Liver (tissue), 9 donors: ENCODE measurements around the gene ABCA3. TPM values are rescaled to one million over a fixed set of nuclear protein-coding genes. Genes with fewer than 3 reads are reported as not detected.

Experiments
- DNase-seq: peaks from one replicate; pipeline ENCODE4 v3.0.0-alpha.2; 2017; ENCODE audit warnings: low spot score
- H3K27ac ChIP-seq, 2 donors: one replicate each; pipeline ENCODE4 v1.7.0; 2013; ENCODE audit warnings: inconsistent platforms in 2 of 2, low read length in 2 of 2, control low read depth in 1 of 2, low read depth in 1 of 2, mild to moderate bottlenecking in 1 of 2
- H3K27me3 ChIP-seq, 4 donors: one replicate each; pipeline versions ENCODE4 v1.6.1 to v1.7.0; 2013; ENCODE audit warnings: low read length in 3 of 4, inconsistent platforms in 1 of 4, mild to moderate bottlenecking in 1 of 4, moderate library complexity in 1 of 4; ENCODE audit not compliant: control insufficient read depth in 4 of 4, insufficient read depth in 4 of 4
- H3K36me3 ChIP-seq, 4 donors: one replicate each; pipeline versions ENCODE4 v1.6.1 to v1.7.0; 2013; ENCODE audit warnings: low read length in 3 of 4, mild to moderate bottlenecking in 3 of 4, low read depth in 1 of 4, moderate library complexity in 1 of 4; ENCODE audit not compliant: control insufficient read depth in 4 of 4, insufficient read depth in 3 of 4
- H3K4me1 ChIP-seq, 4 donors: one replicate each; pipeline versions ENCODE4 v1.6.1 to v1.7.0; 2013; ENCODE audit warnings: low read length in 3 of 4, mild to moderate bottlenecking in 3 of 4, moderate library complexity in 1 of 4; ENCODE audit not compliant: control insufficient read depth in 4 of 4, insufficient read depth in 4 of 4
- H3K4me3 ChIP-seq, 3 donors: one replicate each; pipeline versions ENCODE4 v1.6.1 to v1.7.0; 2013; ENCODE audit warnings: low read length in 3 of 3, control low read depth in 1 of 3, low read depth in 1 of 3, mild to moderate bottlenecking in 1 of 3
- H3K9ac ChIP-seq, 2 donors: one replicate each; pipeline ENCODE4 v1.7.0; 2013; ENCODE audit warnings: low read length in 2 of 2, mild to moderate bottlenecking in 2 of 2, moderate library complexity in 2 of 2, control low read depth in 1 of 2, low read depth in 1 of 2
- H3K9me3 ChIP-seq, 4 donors: one replicate each; pipeline versions ENCODE4 v1.6.1 to v1.7.0; 2013; ENCODE audit warnings: low read length in 3 of 4; ENCODE audit not compliant: control insufficient read depth in 4 of 4
- CTCF ChIP-seq: fragments of 150-350 bp; IDR thresholded peaks from 2 replicates; pipeline ENCODE4 v1.5.1; 2017; ENCODE audit warnings: improper control_type of control experiment, low read depth, low read length; ENCODE audit not compliant: missing input control
- EGR1 ChIP-seq, 2 donors: IDR thresholded peaks; 2 replicates each; pipeline ENCODE4 v1.6.1; 2016 to 2018; ENCODE audit warnings: antibody characterized with exemption in 2 of 2, low read depth in 2 of 2
- FOXA1 ChIP-seq: IDR thresholded peaks from 2 replicates; pipeline ENCODE4 v1.6.1; 2016; ENCODE audit warnings: antibody characterized with exemption
- FOXA2 ChIP-seq: IDR thresholded peaks from 2 replicates; pipeline ENCODE4 v1.6.1; 2016; ENCODE audit warnings: antibody characterized with exemption
- HNF4A ChIP-seq, 2 donors: conservative IDR thresholded peaks; 2 replicates each; pipeline ENCODE4 v1.6.1; 2016; ENCODE audit warnings: antibody characterized with exemption in 2 of 2, mild to moderate bottlenecking in 2 of 2
- MAX ChIP-seq: IDR thresholded peaks from 2 replicates; pipeline ENCODE4 v1.6.1; 2016; ENCODE audit warnings: antibody characterized with exemption
- RAD21 ChIP-seq, 2 donors: IDR thresholded peaks; 2 replicates each; pipeline ENCODE4 v1.6.1; 2016; ENCODE audit warnings: antibody characterized with exemption in 2 of 2, mild to moderate bottlenecking in 2 of 2
- REST ChIP-seq: IDR thresholded peaks from 2 replicates; pipeline ENCODE4 v1.6.1; 2016; ENCODE audit warnings: antibody characterized with exemption, mild to moderate bottlenecking
- SP1 ChIP-seq: IDR thresholded peaks from 2 replicates; pipeline ENCODE4 v1.6.1; 2018; ENCODE audit warnings: antibody characterized with exemption, mild to moderate bottlenecking
- TAF1 ChIP-seq: conservative IDR thresholded peaks from 2 replicates; pipeline ENCODE4 v1.6.1; 2016; ENCODE audit warnings: antibody characterized with exemption, mild to moderate bottlenecking
- WGBS: extraction: QIAGEN DNeasy Blood & Tissue Kit; methylation state at CpG from one replicate; pipeline ENCODE4 v1.1.7; 2013; 5-methylcytosine and 5-hydroxymethylcytosine counted together
- polyA plus RNA-seq, 2 donors: library from polyadenylated mRNA; stranded (reverse) in 1 of 2; unstranded in 1 of 2; fragments of 200-250 nt in 1 of 2; fragments of >200 nt in 1 of 2; fragmentation: Nextera tagmentation in 1 of 2; extraction: Ambion mirVana in 1 of 2; gene quantifications; one replicate each; pipeline versions ENCODE4 v1.2.1 to v1.2.3, GENCODE V29; 2013 to 2015
- total RNA-seq, 2 donors: library from RNA; depleted of rRNA; stranded (reverse); fragments of >200 nt; gene quantifications; one replicate each; pipeline ENCODE4 v1.2.3, GENCODE V29; 2014
- donor health status: healthy.
- donor health status: healthy.
- donor health status: healthy.
- donor health status: healthy.
- donor health status: healthy.

ABCA3 gene
- 1 to 10 TPM in 1 of 2 donors, under 1 TPM in 1; 0.47 to 1.1 TPM for total RNA-seq
- polyA plus RNA-seq = 1 to 10 TPM in 1 of 2 donors, under 1 TPM in 1; 0.51 to 1.0 TPM

- Histone ChIP-seq H3K27me3 (peaks cover 0 to 4% (median 0%) of the 10 kb centered on the region in 4 donors), H3K4me3 (peak within 1 kb of the TSS; percentile 20 to 77 (median 41)), H3K9ac (peak within 1 kb of the TSS in 1 of 2 donors; percentile 37), H3K27ac (no peak within 1 kb of the TSS), H3K4me1 (peaks cover 6 to 16% (median 14%) of the 10 kb centered on the region in 4 donors), H3K9me3 (no peaks in the 10 kb centered on the region), H3K36me3 (no peaks in the 10 kb centered on the region)
- no peak for TF ChIP-seq FOXA2
- TF ChIP-seq CTCF = peak; percentile 100
- no peak for TF ChIP-seq REST
- TF ChIP-seq RAD21 (IDR thresholded peaks at IDR 0.05) = peak; percentile 76 to 89
- TF ChIP-seq TAF1 = no peak
- TF ChIP-seq FOXA1 = peak; percentile 18
- no peak for TF ChIP-seq EGR1 (IDR thresholded peaks at IDR 0.05; ENCODE audit: low read depth in 2 of 2)
- peak; percentile 94 for TF ChIP-seq MAX
- peak; percentile 17 for TF ChIP-seq SP1
- TF ChIP-seq HNF4A (conservative IDR thresholded peaks at IDR 0.05) = no peak
- peak; percentile 98 for DNase-seq
- WGBS = 15% methylated on average over 110 of the region's 110 CpGs
Observed at GRCh38 chr16:2340564-2341455, at the start of gene ABCA3. TSS of gene ABCA3 (minus strand) at chr16:2340728. CDS start at chr16:2326466, 14,262 bp downstream.

GRCh38 chr16:2388875-2389433 lies 48.4 kb upstream of the ABCA3 start:
- Histone ChIP-seq H3K9me3 (peaks cover 0 to 8% (median 4%) of the 10 kb centered on the region in 4 donors), H3K9ac (no peak overlapping the region), H3K27ac (no peak overlapping the region), H3K36me3 (no peaks in the 10 kb centered on the region), H3K4me3 (peak overlapping the region in 1 of 3 donors; percentile 1), H3K4me1 (no peaks in the 10 kb centered on the region), H3K27me3 (no peaks in the 10 kb centered on the region)
- peak; percentile 95 for TF ChIP-seq FOXA2
- no peak for TF ChIP-seq RAD21 (IDR thresholded peaks at IDR 0.05)
- TF ChIP-seq FOXA1 = peak; percentile 90
- DNase-seq = no peak
- 22% methylated on average over 2 of the region's 2 CpGs for WGBS
